Gastrocnemius medialis (tissue), 4 donors: ENCODE results near the gene SEC22C. TPM values are rescaled to one million over a fixed set of nuclear protein-coding genes. Genes with fewer than 3 reads are reported as not detected.

Experiments used
- ATAC-seq, 2 donors: fragments of 150-250 bp; one replicate each; pipeline ENCODE4 v1.9.1; 2016
- DNase-seq, 2 donors: peaks; one replicate each; pipeline ENCODE4 v3.0.0-alpha.2; 2019
- H3K27ac ChIP-seq, 4 donors: fragments of 200-600 bp; sonication (generic); 1 replicate in 1 of 4; 2 replicates in 3 of 4; pipeline ENCODE4 v1.5.1; 2016 to 2018; ENCODE audit warnings: mild to moderate bottlenecking in 2 of 4, moderate library complexity in 1 of 4
- H3K27me3 ChIP-seq, 3 donors: fragments of 200-600 bp; sonication (generic) in 2 of 3; 1 replicate in 1 of 3; 2 replicates in 2 of 3; pipeline versions ENCODE4 v1.5.1 to v1.6.0; 2016 to 2019; ENCODE audit warnings: mild to moderate bottlenecking in 1 of 3, moderate library complexity in 1 of 3
- H3K36me3 ChIP-seq, 2 donors: fragments of 200-600 bp; sonication (generic) in 1 of 2; one replicate each; pipeline ENCODE4 v1.5.1; 2017 to 2018
- H3K4me1 ChIP-seq, 2 donors: fragments of 200-600 bp; sonication (generic) in 1 of 2; one replicate each; pipeline ENCODE4 v1.5.1; 2016 to 2017; ENCODE audit warnings: mild to moderate bottlenecking in 2 of 2
- H3K4me3 ChIP-seq, 4 donors: fragments of 200-600 bp; sonication (generic) in 3 of 4; 1 replicate in 1 of 4; 2 replicates in 3 of 4; pipeline ENCODE4 v1.5.1; 2016 to 2019; ENCODE audit warnings: mild to moderate bottlenecking in 2 of 4
- H3K9me3 ChIP-seq, 3 donors: fragments of 200-600 bp; sonication (generic) in 2 of 3; 1 replicate in 1 of 3; 2 replicates in 2 of 3; pipeline ENCODE4 v1.5.1; 2016 to 2019
- CTCF ChIP-seq, 5 experiments: fragments of 450-650 bp in 3 of 5; fragments of 200-600 bp in 2 of 5; sonication (generic) in 2 of 5; IDR thresholded peaks in 4 of 5; conservative IDR thresholded peaks in 1 of 5; 1 replicate in 4 of 5; 2 replicates in 1 of 5; pipeline ENCODE4 v1.5.1; 2016 to 2019; ENCODE audit warnings: antibody characterized with exemption in 5 of 5, mild to moderate bottlenecking in 3 of 5, moderate library complexity in 3 of 5
- POLR2A ChIP-seq, 2 donors: fragments of 450-650 bp; IDR thresholded peaks; one replicate each; pipeline ENCODE4 v1.6.1; 2017; ENCODE audit warnings: antibody characterized with exemption in 2 of 2, mild to moderate bottlenecking in 2 of 2, moderate library complexity in 2 of 2
- in situ Hi-C, 4 donors: fragments of 200-750 bp; cut with MboI; loops; one replicate each; pipeline versions ENCODE4 v1.15.0 to v1.8.0; 2017; ENCODE audit warnings: low sequenced_read_pairs in 4 of 4
- intact Hi-C: fragments of 100-400 bp; cut with DNase I; formaldehyde crosslinking; loops from one replicate; pipeline ENCODE4 v1.15.1; 2023; ENCODE audit warnings: low total_unique reads
- total RNA-seq, 4 donors: library from RNA; depleted of rRNA; stranded (reverse); fragments of >200 nt; gene quantifications; one replicate each; pipeline versions ENCODE4 v1.1.0 to v1.2.3, GENCODE V29; 2016

SEC22C gene
- total RNA-seq, 4 donors from 2014 or later, result 35.5 to 54.6 (median 40.6) TPM

- Histone ChIP-seq H3K27me3 (no peaks in the 10 kb centered on the region), H3K36me3 (no peaks in the 10 kb centered on the region), H3K4me1 (no peaks in the 10 kb centered on the region), H3K9me3 (no peaks in the 10 kb centered on the region), H3K4me3 (no peak overlapping the region), H3K27ac (no peak overlapping the region)
- DNase-seq (no peak), ATAC-seq (no peak)
- intact Hi-C loops, result no loop called here
- in situ Hi-C loops, result no loop called here
- no peak for TF ChIP-seq POLR2A (IDR thresholded peaks at IDR 0.05)
- TF ChIP-seq CTCF (IDR thresholded peaks at IDR 0.05 in 4 of 5, conservative IDR thresholded peaks at IDR 0.05 in 1 of 5), result no peak
Measured at GRCh38 chr3:42517117-42517516, 64.7 kb downstream of the SEC22C start.

- TF ChIP-seq POLR2A (IDR thresholded peaks at IDR 0.05), result no peak
- Histone ChIP-seq H3K4me1 (no peaks in the 10 kb centered on the region), H3K9me3 (no peaks in the 10 kb centered on the region), H3K4me3 (no peak overlapping the region), H3K27me3 (no peaks in the 10 kb centered on the region), H3K27ac (no peak overlapping the region), H3K36me3 (no peaks in the 10 kb centered on the region)
- ATAC-seq (no peak), DNase-seq (no peak)
- intact Hi-C loops, result no loop called here
- in situ Hi-C loops, result no loop called here
Measured at GRCh38 chr3:42516443-42516842, 65.3 kb downstream of the SEC22C start.

- H3K4me1 ChIP-seq, result no peaks in the 10 kb centered on the region
Measured at GRCh38 chr3:42515976-42516375, 65.8 kb downstream of the SEC22C start.

GRCh38 chr3:42515391-42515916 is 66.3 kb downstream of the SEC22C start:
- ATAC-seq (no peak), DNase-seq (no peak)
- in situ Hi-C loops, result no loop called here
- Histone ChIP-seq H3K4me1 (no peaks in the 10 kb centered on the region), H3K9me3 (no peaks in the 10 kb centered on the region), H3K27ac (no peak overlapping the region), H3K36me3 (no peaks in the 10 kb centered on the region), H3K27me3 (no peaks in the 10 kb centered on the region), H3K4me3 (no peak overlapping the region)
- TF ChIP-seq POLR2A (IDR thresholded peaks at IDR 0.05), result no peak
- TF ChIP-seq CTCF (IDR thresholded peaks at IDR 0.05 in 4 of 5, conservative IDR thresholded peaks at IDR 0.05 in 1 of 5), result no peak
- intact Hi-C loops, result no loop called here

More at GRCh38 chr3:42515976-42516375, 65.8 kb downstream of the SEC22C start:
- no peak overlapping the region for H3K27ac ChIP-seq
- no peak overlapping the region for H3K4me3 ChIP-seq
- H3K9me3 ChIP-seq, result no peaks in the 10 kb centered on the region
- no peaks in the 10 kb centered on the region for H3K27me3 ChIP-seq
- no peaks in the 10 kb centered on the region for H3K36me3 ChIP-seq
- in situ Hi-C loops, result no loop called here
- DNase-seq (no peak), ATAC-seq (no peak)
- TF ChIP-seq POLR2A (IDR thresholded peaks at IDR 0.05), result no peak
- TF ChIP-seq CTCF (IDR thresholded peaks at IDR 0.05 in 4 of 5, conservative IDR thresholded peaks at IDR 0.05 in 1 of 5), result no peak
- intact Hi-C loops, result no loop called here

- no peak overlapping the region for H3K27ac ChIP-seq
- DNase-seq (no peak), ATAC-seq (no peak)
- H3K9me3 ChIP-seq, result no peaks in the 10 kb centered on the region
- intact Hi-C loops (no loop called here), in situ Hi-C loops (no loop called here)
- no peaks in the 10 kb centered on the region for H3K4me1 ChIP-seq
- H3K4me3 ChIP-seq, result no peak overlapping the region
- TF ChIP-seq POLR2A (IDR thresholded peaks at IDR 0.05) (no peak), CTCF (IDR thresholded peaks at IDR 0.05 in 4 of 5, conservative IDR thresholded peaks at IDR 0.05 in 1 of 5) (no peak)
- H3K36me3 ChIP-seq, result no peaks in the 10 kb centered on the region
- H3K27me3 ChIP-seq, result no peaks in the 10 kb centered on the region
Measured at GRCh38 chr3:42514876-42515275, 66.9 kb downstream of the SEC22C start.
